Left lung (tissue), 10 donors: ENCODE measurements around the gene CPA2. TPM values are rescaled to one million over a fixed set of nuclear protein-coding genes. Genes with fewer than 3 reads are reported as not detected.
"Not testable (repeated sequence)": the region's sequence is repeated elsewhere in the genome, so short reads cannot be mapped to it uniquely, and the experiment has no call there.

Source experiments
- ATAC-seq: fragments of 200-7000 bp; cut with Tn5 transposase; one replicate; pipeline ENCODE4 v1.9.1; 2020; ENCODE audit warnings: moderate library complexity
- DNase-seq, 4 donors: peaks; one replicate each; pipeline ENCODE4 v3.0.0-alpha.2; 2013 to 2020
- H3K27ac ChIP-seq, 2 donors: fragments of 200-600 bp; sonication (generic) in 1 of 2; one replicate each; pipeline versions ENCODE4 v1.5.0 to v1.8.0; 2020 to 2021
- H3K27me3 ChIP-seq, 2 donors: fragments of 200-600 bp; sonication (generic) in 1 of 2; one replicate each; pipeline versions ENCODE4 v1.5.0 to v1.8.0; 2020 to 2021
- H3K36me3 ChIP-seq, 2 donors: fragments of 200-600 bp; sonication (generic) in 1 of 2; one replicate each; pipeline versions ENCODE4 v1.5.0 to v1.8.0; 2020 to 2021
- H3K4me1 ChIP-seq, 2 donors: fragments of 200-600 bp; one replicate each; pipeline ENCODE4 v1.8.0; 2021
- H3K4me3 ChIP-seq, 2 donors: fragments of 200-600 bp; sonication (generic) in 1 of 2; one replicate each; pipeline versions ENCODE4 v1.5.0 to v1.8.0; 2020 to 2021; ENCODE audit warnings: mild to moderate bottlenecking in 1 of 2
- H3K9me3 ChIP-seq, 2 donors: fragments of 200-600 bp; sonication (generic) in 1 of 2; one replicate each; pipeline versions ENCODE4 v1.5.0 to v1.8.0; 2020 to 2021
- CTCF ChIP-seq, 2 donors: fragments of 200-600 bp; sonication (generic) in 1 of 2; IDR thresholded peaks; one replicate each; pipeline versions ENCODE4 v1.5.0 to v1.8.0; 2021; ENCODE audit warnings: antibody characterized with exemption in 2 of 2
- intact Hi-C, 2 donors: fragments of 100-400 bp; cut with DNase I; formaldehyde crosslinking; loops; one replicate each; pipeline versions ENCODE4 v1.11.2 to v1.14.2; 2022
- polyA plus RNA-seq, 6 donors: library from polyadenylated mRNA; unstranded; fragments of 120-200 nt; gene quantifications; one replicate each; pipeline ENCODE4 v1.2.1, GENCODE V29; 2013; ENCODE audit not compliant: insufficient read length in 6 of 6
- total RNA-seq, 2 donors: library from RNA; stranded (reverse); fragmentation: NEBNext Ultra II Directional; extraction: Animal tissue kit (Norgen Biotek cat#: 25700); gene quantifications; one replicate each; pipeline ENCODE4 v1.2.1, GENCODE V29; 2021
- donor health status: DM: no; HTN: yes; CAD: no.
- donor health status: DM: no; HTN: no; CAD: no.

Gene CPA2
- total and polyA plus RNA-seq, 8 donors = 0.20 to 0.57 (median 0.33) TPM; not detected in 2

- H3K27me3 ChIP-seq, ATAC-seq, H3K9me3 ChIP-seq, intact Hi-C loops, DNase-seq, H3K4me3 ChIP-seq, H3K4me1 ChIP-seq, H3K27ac ChIP-seq, H3K36me3 ChIP-seq: not testable (repeated sequence)
Observed at GRCh38 chr7:130248842-130249241, 17.8 kb upstream of the CPA2 start.

GRCh38 chr7:130249626-130250025 lies 17.0 kb upstream of the CPA2 start:
- intact Hi-C loops, H3K4me1 ChIP-seq, H3K27ac ChIP-seq, ATAC-seq, H3K4me3 ChIP-seq, DNase-seq, H3K27me3 ChIP-seq, H3K9me3 ChIP-seq, H3K36me3 ChIP-seq: not testable (repeated sequence)

- intact Hi-C loops = no loop called here
- Histone ChIP-seq H3K4me1 (no peaks in the 10 kb centered on the region), H3K9me3 (peaks cover 4 to 52% of the 10 kb centered on the region in 2 donors), H3K27me3 (no peaks in the 10 kb centered on the region), H3K27ac (no peak overlapping the region), H3K4me3 (no peak overlapping the region), H3K36me3 (no peaks in the 10 kb centered on the region)
- no peak for TF ChIP-seq CTCF (IDR thresholded peaks at IDR 0.05)
- no peak for DNase-seq
- no peak for ATAC-seq
Observed at GRCh38 chr7:130254555-130254954, 12.1 kb upstream of the CPA2 start.

- Histone ChIP-seq H3K36me3 (no peaks in the 10 kb centered on the region), H3K4me1 (no peaks in the 10 kb centered on the region), H3K9me3 (peaks cover 4 to 69% of the 10 kb centered on the region in 2 donors), H3K4me3 (no peak overlapping the region), H3K27ac (no peak overlapping the region), H3K27me3 (no peaks in the 10 kb centered on the region)
- DNase-seq = no peak
- ATAC-seq = no peak
- no peak for TF ChIP-seq CTCF (IDR thresholded peaks at IDR 0.05)
- intact Hi-C loops = no loop called here
Observed at GRCh38 chr7:130256704-130257103, 10.0 kb upstream of the CPA2 start.

- H3K9me3 ChIP-seq = peaks cover 4 to 64% of the 10 kb centered on the region in 2 donors
- no peaks in the 10 kb centered on the region for H3K36me3 ChIP-seq
- intact Hi-C loops = no loop called here
- H3K4me3 ChIP-seq = no peak overlapping the region
- TF ChIP-seq CTCF (IDR thresholded peaks at IDR 0.05) = no peak
- H3K27me3 ChIP-seq = no peaks in the 10 kb centered on the region
- ATAC-seq = no peak
- H3K27ac ChIP-seq = no peak overlapping the region
- H3K4me1 ChIP-seq = no peaks in the 10 kb centered on the region
- DNase-seq = no peak
Observed at GRCh38 chr7:130258494-130259078, 8.1 kb upstream of the CPA2 start.

GRCh38 chr7:130262448-130262847 lies 4.2 kb upstream of the CPA2 start:
- no peak overlapping the region for H3K27ac ChIP-seq
- no peak for TF ChIP-seq CTCF (IDR thresholded peaks at IDR 0.05)
- no peak overlapping the region for H3K4me3 ChIP-seq
- DNase-seq = no peak
- no peaks in the 10 kb centered on the region for H3K36me3 ChIP-seq
- H3K4me1 ChIP-seq = no peaks in the 10 kb centered on the region
- intact Hi-C loops = no loop called here
- H3K27me3 ChIP-seq = no peaks in the 10 kb centered on the region
- H3K9me3 ChIP-seq = peaks cover 4 to 37% of the 10 kb centered on the region in 2 donors
- ATAC-seq = no peak
